ENCODE results near the gene VPS16.
A peak's percentile ranks its signal among the peaks of the same experiment; 100 is the strongest.

The VPS16 gene

GRCh38 chr20:2838847-2839671 lies 1.5 kb upstream of the VPS16 start:
- no peaks in the 10 kb centered on the region for H3K9me3 ChIP-seq (ENCODE audit: control insufficient read depth, insufficient read depth, low read length)
- H3K4me1 ChIP-seq (ENCODE audit: control insufficient read depth, insufficient read depth, low read length), result no peaks in the 10 kb centered on the region
- no peak overlapping the region for H3K4me3 ChIP-seq (ENCODE audit: low read depth, low read length)
- H3K27me3 ChIP-seq (ENCODE audit: control insufficient read depth, insufficient read depth, low read length), result peaks cover 18% of the 10 kb centered on the region
- peaks cover 6% of the 10 kb centered on the region for H3K36me3 ChIP-seq (ENCODE audit: control insufficient read depth, insufficient read depth, low read length)
- no peak overlapping the region for H3K9ac ChIP-seq (ENCODE audit: low read depth, low read length)

- peaks cover 18% of the 10 kb centered on the region for H3K27me3 ChIP-seq (ENCODE audit: control insufficient read depth, insufficient read depth, low read length)
- no peak overlapping the region for H3K9ac ChIP-seq (ENCODE audit: low read depth, low read length)
- no peaks in the 10 kb centered on the region for H3K9me3 ChIP-seq (ENCODE audit: control insufficient read depth, insufficient read depth, low read length)
- peaks cover 6% of the 10 kb centered on the region for H3K36me3 ChIP-seq (ENCODE audit: control insufficient read depth, insufficient read depth, low read length)
- H3K4me3 ChIP-seq (ENCODE audit: low read depth, low read length), result peak overlapping the region; percentile 89
- no peaks in the 10 kb centered on the region for H3K4me1 ChIP-seq (ENCODE audit: control insufficient read depth, insufficient read depth, low read length)
Observed at GRCh38 chr20:2839732-2840137, 810 bp upstream of the VPS16 start.

- Histone ChIP-seq H3K4me1 (ENCODE audit: control insufficient read depth, insufficient read depth, low read length) (no peaks in the 10 kb centered on the region), H3K9ac (ENCODE audit: low read depth, low read length) (no peak overlapping the region), H3K27me3 (ENCODE audit: control insufficient read depth, insufficient read depth, low read length) (peaks cover 18% of the 10 kb centered on the region), H3K4me3 (ENCODE audit: low read depth, low read length) (peak overlapping the region; percentile 89), H3K36me3 (ENCODE audit: control insufficient read depth, insufficient read depth, low read length) (peaks cover 6% of the 10 kb centered on the region), H3K9me3 (ENCODE audit: control insufficient read depth, insufficient read depth, low read length) (no peaks in the 10 kb centered on the region)
Observed at GRCh38 chr20:2840967-2841531, 504 bp downstream of the VPS16 start.

- H3K9ac ChIP-seq (ENCODE audit: low read depth, low read length), result no peak overlapping the region
- H3K4me1 ChIP-seq (ENCODE audit: control insufficient read depth, insufficient read depth, low read length), result no peaks in the 10 kb centered on the region
- H3K36me3 ChIP-seq (ENCODE audit: control insufficient read depth, insufficient read depth, low read length), result peaks cover 2% of the 10 kb centered on the region
- H3K4me3 ChIP-seq (ENCODE audit: low read depth, low read length), result no peak overlapping the region
- no peaks in the 10 kb centered on the region for H3K27me3 ChIP-seq (ENCODE audit: control insufficient read depth, insufficient read depth, low read length)
- no peaks in the 10 kb centered on the region for H3K9me3 ChIP-seq (ENCODE audit: control insufficient read depth, insufficient read depth, low read length)
Observed at GRCh38 chr20:2845607-2846006, 5.1 kb downstream of the VPS16 start.

- H3K27me3 ChIP-seq (ENCODE audit: control insufficient read depth, insufficient read depth, low read length), result no peaks in the 10 kb centered on the region
- H3K4me3 ChIP-seq (ENCODE audit: low read depth, low read length), result no peak overlapping the region
- H3K4me1 ChIP-seq (ENCODE audit: control insufficient read depth, insufficient read depth, low read length), result no peaks in the 10 kb centered on the region
- no peak overlapping the region for H3K9ac ChIP-seq (ENCODE audit: low read depth, low read length)
- no peaks in the 10 kb centered on the region for H3K9me3 ChIP-seq (ENCODE audit: control insufficient read depth, insufficient read depth, low read length)
- H3K36me3 ChIP-seq (ENCODE audit: control insufficient read depth, insufficient read depth, low read length), result no peaks in the 10 kb centered on the region
Observed at GRCh38 chr20:2846698-2847097, 6.2 kb downstream of the VPS16 start.

- Histone ChIP-seq H3K9ac (ENCODE audit: low read depth, low read length) (no peak overlapping the region), H3K4me3 (ENCODE audit: low read depth, low read length) (no peak overlapping the region), H3K27me3 (ENCODE audit: control insufficient read depth, insufficient read depth, low read length) (no peaks in the 10 kb centered on the region), H3K36me3 (ENCODE audit: control insufficient read depth, insufficient read depth, low read length) (no peaks in the 10 kb centered on the region), H3K9me3 (ENCODE audit: control insufficient read depth, insufficient read depth, low read length) (no peaks in the 10 kb centered on the region), H3K4me1 (ENCODE audit: control insufficient read depth, insufficient read depth, low read length) (no peaks in the 10 kb centered on the region)
Observed at GRCh38 chr20:2847802-2848201, 7.3 kb downstream of the VPS16 start.

GRCh38 chr20:2849529-2849928 lies 9.0 kb downstream of the VPS16 start:
- H3K4me3 ChIP-seq (ENCODE audit: low read depth, low read length), result no peak overlapping the region
- no peaks in the 10 kb centered on the region for H3K4me1 ChIP-seq (ENCODE audit: control insufficient read depth, insufficient read depth, low read length)
- no peaks in the 10 kb centered on the region for H3K36me3 ChIP-seq (ENCODE audit: control insufficient read depth, insufficient read depth, low read length)
- H3K9me3 ChIP-seq (ENCODE audit: control insufficient read depth, insufficient read depth, low read length), result no peaks in the 10 kb centered on the region
- H3K9ac ChIP-seq (ENCODE audit: low read depth, low read length), result no peak overlapping the region
- no peaks in the 10 kb centered on the region for H3K27me3 ChIP-seq (ENCODE audit: control insufficient read depth, insufficient read depth, low read length)

GRCh38 chr20:2851086-2851485 lies 10.5 kb downstream of the VPS16 start:
- Histone ChIP-seq H3K9me3 (ENCODE audit: control insufficient read depth, insufficient read depth, low read length) (no peaks in the 10 kb centered on the region), H3K4me1 (ENCODE audit: control insufficient read depth, insufficient read depth, low read length) (no peaks in the 10 kb centered on the region), H3K36me3 (ENCODE audit: control insufficient read depth, insufficient read depth, low read length) (no peaks in the 10 kb centered on the region), H3K4me3 (ENCODE audit: low read depth, low read length) (no peak overlapping the region), H3K27me3 (ENCODE audit: control insufficient read depth, insufficient read depth, low read length) (no peaks in the 10 kb centered on the region), H3K9ac (ENCODE audit: low read depth, low read length) (no peak overlapping the region)

- Histone ChIP-seq H3K27me3 (ENCODE audit: control insufficient read depth, insufficient read depth, low read length) (no peaks in the 10 kb centered on the region), H3K4me1 (ENCODE audit: control insufficient read depth, insufficient read depth, low read length) (no peaks in the 10 kb centered on the region), H3K4me3 (ENCODE audit: low read depth, low read length) (no peak overlapping the region), H3K9me3 (ENCODE audit: control insufficient read depth, insufficient read depth, low read length) (no peaks in the 10 kb centered on the region), H3K36me3 (ENCODE audit: control insufficient read depth, insufficient read depth, low read length) (peaks cover 3% of the 10 kb centered on the region), H3K9ac (ENCODE audit: low read depth, low read length) (no peak overlapping the region)
Observed at GRCh38 chr20:2858591-2858990, 18.0 kb downstream of the VPS16 start.

GRCh38 chr20:2859330-2860121 lies 19.0 kb downstream of the VPS16 start:
- Histone ChIP-seq H3K36me3 (ENCODE audit: control insufficient read depth, insufficient read depth, low read length) (peaks cover 6% of the 10 kb centered on the region), H3K9ac (ENCODE audit: low read depth, low read length) (no peak overlapping the region)

GRCh38 chr20:2864626-2865025 lies 24.1 kb downstream of the VPS16 start:
- Histone ChIP-seq H3K4me3 (ENCODE audit: low read depth, low read length) (no peak overlapping the region), H3K9me3 (ENCODE audit: control insufficient read depth, insufficient read depth, low read length) (no peaks in the 10 kb centered on the region), H3K36me3 (ENCODE audit: control insufficient read depth, insufficient read depth, low read length) (peaks cover 9% of the 10 kb centered on the region), H3K4me1 (ENCODE audit: control insufficient read depth, insufficient read depth, low read length) (no peaks in the 10 kb centered on the region), H3K27me3 (ENCODE audit: control insufficient read depth, insufficient read depth, low read length) (no peaks in the 10 kb centered on the region), H3K9ac (ENCODE audit: low read depth, low read length) (no peak overlapping the region)

More at GRCh38 chr20:2859330-2860121, 19.0 kb downstream of the VPS16 start:
- H3K4me1 ChIP-seq (ENCODE audit: control insufficient read depth, insufficient read depth, low read length), result no peaks in the 10 kb centered on the region
- H3K4me3 ChIP-seq (ENCODE audit: low read depth, low read length), result no peak overlapping the region
- no peaks in the 10 kb centered on the region for H3K9me3 ChIP-seq (ENCODE audit: control insufficient read depth, insufficient read depth, low read length)
- H3K27me3 ChIP-seq (ENCODE audit: control insufficient read depth, insufficient read depth, low read length), result no peaks in the 10 kb centered on the region
